HG03432 (cell line): ENCODE data around the gene UBAC2.
"Not testable (repeated sequence)": the region's sequence is repeated elsewhere in the genome, so short reads cannot be mapped to it uniquely, and the experiment has no call there.

ENCODE experiments used
- ATAC-seq: cut with Tn5 transposase; IDR thresholded peaks from one replicate; pipeline ENCODE4 v1.9.1; 2021; ENCODE audit warnings: mild to moderate bottlenecking, moderate library complexity; ENCODE audit not compliant: unreplicated experiment

The UBAC2 gene

GRCh38 chr13:99388334-99388923 is 187.8 kb downstream of the UBAC2 start:
- no peak for ATAC-seq

DNA sequence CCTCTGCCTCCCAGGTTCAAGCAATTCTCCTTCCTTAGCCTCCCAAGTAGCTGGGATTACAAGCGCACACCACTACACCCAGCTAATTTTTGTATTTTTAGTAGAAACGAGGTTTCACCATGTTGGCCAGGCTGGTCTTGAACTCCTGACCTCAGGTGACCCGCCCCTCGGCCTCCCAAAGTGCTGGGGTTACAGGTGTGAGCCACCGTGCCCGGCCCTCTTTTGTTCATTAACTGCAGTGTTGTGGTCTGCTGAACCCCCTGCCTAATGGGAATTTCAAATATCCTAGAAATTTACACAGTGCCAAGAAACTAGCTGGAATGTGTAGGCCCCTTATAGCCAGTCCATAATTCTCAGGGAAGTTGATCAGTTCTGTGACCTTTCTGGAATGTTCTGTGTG is 188.4 kb downstream of the UBAC2 start:
- not testable (repeated sequence) for ATAC-seq

DNA sequence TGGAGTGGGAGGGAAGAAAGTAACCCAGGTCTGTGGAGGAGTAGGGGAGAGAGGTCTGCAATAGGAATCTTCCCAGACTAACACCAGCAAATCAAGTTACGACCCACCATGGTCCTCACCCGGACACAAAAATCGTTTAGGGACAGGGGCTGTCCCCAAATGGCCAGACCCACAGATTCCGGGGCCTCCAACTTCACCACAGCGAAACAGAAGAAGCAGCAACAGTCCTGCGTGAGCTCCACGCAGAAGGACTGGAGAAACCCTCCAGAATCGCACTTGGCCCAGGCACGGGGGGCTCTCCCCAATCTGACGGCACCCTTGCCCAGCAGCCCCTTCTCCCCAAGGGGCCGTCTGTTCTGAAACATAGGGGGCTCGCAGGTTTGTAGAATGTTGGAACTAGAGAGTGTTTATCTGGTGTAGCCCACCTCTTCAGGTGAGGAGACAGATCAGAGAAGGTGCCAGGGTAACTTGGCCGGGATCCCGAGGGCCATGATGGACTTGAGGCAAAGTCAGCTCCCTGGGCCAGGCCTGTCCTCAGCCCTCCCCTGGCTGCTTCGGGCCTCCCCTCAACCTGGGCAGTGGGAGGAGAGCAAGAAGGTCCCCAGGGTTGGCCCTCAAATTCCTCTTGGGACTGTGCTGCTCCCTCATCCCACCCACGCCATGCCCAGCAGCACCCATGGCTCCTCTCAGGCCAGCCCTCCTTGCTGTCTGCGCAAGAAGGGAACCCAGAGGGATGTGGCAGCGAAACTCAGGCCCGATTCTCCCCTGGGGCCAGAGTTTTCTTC is 189.1 kb downstream of the UBAC2 start:
- no peak for ATAC-seq

- no peak for ATAC-seq
These were observed 189.9 kb downstream of the UBAC2 start for GRCh38 chr13:99390601-99391000.

GRCh38 chr13:99391781-99392469 is 191.3 kb downstream of the UBAC2 start:
- no peak for ATAC-seq

GRCh38 chr13:99392470-99393135 is 191.9 kb downstream of the UBAC2 start:
- no peak for ATAC-seq

DNA sequence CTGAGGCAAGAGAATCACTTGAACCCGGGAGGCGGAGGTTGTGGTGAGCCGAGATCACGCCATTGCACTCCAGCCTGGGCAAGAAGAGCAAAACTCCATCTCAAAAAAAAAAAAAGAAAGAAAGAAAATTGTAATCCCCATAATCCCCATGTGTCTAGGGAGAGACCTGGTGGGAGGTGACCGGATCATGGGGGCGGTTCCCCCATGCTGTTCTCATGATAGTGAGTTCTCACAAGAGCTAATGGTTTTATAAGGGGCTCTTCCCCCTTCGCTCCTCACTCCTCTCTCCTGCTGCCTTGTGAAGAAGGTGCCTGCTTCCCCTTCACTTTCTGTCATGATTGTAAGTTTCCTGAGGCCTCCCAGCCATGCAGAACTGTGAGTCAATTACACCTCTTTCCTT is 192.7 kb downstream of the UBAC2 start:
- ATAC-seq: not testable (repeated sequence)

DNA sequence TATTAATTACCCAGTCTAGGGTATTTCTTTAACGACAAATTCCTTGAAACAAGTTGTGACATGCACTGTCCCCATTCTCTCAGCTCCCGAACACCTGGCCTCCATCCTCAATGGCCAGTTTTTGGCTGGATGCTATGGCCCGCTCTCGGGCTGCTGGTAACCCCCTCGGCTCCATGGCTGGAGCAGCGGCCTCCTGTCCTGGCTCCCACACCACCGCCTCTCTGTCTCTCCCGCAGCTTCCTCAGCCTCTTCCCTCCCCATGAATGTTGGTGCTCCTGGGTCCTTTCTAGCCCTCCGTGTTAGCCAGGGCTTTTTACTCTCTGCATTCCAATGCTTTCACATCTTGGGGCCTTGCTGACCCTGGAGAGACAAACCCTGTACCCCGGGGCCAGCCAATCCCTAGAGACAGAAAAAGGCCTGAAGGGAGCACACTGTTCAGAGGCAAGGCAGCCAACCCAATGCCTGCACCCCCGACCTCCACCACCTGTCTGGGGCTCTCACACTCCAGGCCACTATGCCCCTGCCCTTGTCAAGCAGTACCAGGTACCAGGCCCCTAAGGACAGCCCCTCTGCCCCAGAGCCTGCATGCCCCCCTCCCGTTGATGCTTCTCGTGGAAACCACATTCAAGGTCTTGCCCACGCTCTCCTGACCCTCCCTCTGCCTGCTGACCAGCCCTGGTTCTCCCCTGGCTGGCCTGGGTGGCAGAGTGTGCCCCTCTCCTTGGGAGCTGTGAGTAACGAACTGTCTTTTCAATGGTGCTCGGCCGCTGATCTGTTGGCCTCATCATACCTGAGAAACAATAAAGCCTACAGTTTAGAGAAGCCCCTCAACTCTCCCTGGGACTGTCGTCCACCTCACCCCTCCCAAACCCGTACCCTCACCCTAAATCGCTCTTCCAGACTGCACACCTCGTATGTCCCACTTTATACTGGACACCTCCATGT is 193.4 kb downstream of the UBAC2 start:
- ATAC-seq: no peak

DNA sequence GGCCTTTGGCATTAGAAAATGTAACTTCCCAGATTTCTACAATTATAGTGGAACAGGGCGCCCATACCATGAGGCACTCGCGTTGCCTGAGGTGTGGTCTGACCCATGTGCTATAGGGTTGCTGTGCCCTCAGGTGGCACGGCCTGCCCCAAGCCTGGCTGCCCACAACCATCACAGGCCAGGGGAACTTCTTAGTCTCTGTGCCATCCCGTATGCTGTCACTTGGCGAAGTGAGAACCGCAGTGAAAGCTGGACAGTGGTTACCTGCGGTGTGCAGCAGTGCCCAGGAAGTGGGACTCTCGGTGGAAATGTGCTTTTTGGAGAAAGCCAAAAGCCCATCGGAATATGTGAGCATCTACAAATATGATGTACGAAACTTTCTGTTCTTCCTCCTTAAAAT is 194.8 kb downstream of the UBAC2 start:
- ATAC-seq: no peak

- no peak for ATAC-seq
These were observed 195.8 kb downstream of the UBAC2 start for GRCh38 chr13:99396446-99396845.

DNA sequence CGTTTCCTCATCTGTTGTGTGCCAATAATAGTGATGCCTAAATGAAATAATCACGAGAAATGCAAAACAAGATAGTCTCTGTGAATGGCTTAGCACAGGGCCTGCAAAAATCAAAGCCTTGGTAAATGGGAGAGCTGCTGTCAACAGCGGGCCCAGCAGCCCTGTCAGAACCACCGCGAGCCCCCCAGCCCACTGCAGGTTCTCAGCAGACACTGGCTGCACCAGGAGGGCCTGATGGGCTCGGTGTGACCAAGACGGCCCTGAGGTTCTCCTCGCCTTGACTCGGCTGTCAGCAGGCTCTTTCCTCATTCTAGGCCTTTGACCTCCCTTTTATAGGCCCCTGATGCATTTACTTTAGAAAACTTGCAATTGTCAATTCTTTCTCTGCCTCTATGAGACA is 197.4 kb downstream of the UBAC2 start:
- no peak for ATAC-seq

- no peak for ATAC-seq
These were observed 198.4 kb downstream of the UBAC2 start for GRCh38 chr13:99398916-99399622.

DNA sequence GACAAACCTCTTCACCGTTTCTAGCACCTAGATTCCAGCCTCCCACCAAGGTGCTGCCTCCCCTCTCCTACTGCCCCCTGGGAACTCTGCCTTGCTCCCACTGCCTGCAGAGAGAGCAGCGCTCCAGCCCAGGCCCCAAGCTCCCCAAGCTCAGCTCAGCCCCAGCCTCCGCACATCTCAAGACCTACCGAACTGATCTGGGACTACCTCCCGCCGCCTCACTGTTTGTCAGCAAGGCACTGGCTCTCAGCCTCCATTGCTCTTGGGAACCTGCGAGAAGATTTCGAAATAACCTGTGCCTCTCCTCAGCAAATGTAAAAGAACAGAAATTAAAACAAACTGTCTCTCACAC is 198.9 kb downstream of the UBAC2 start:
- no peak for ATAC-seq

- ATAC-seq: no peak
These were observed 202.9 kb downstream of the UBAC2 start for GRCh38 chr13:99403458-99403971.

- no peak for ATAC-seq
These were observed 203.5 kb downstream of the UBAC2 start for GRCh38 chr13:99404005-99404755.

- ATAC-seq: no peak
These were observed 205.3 kb downstream of the UBAC2 start for GRCh38 chr13:99405966-99406365.

DNA sequence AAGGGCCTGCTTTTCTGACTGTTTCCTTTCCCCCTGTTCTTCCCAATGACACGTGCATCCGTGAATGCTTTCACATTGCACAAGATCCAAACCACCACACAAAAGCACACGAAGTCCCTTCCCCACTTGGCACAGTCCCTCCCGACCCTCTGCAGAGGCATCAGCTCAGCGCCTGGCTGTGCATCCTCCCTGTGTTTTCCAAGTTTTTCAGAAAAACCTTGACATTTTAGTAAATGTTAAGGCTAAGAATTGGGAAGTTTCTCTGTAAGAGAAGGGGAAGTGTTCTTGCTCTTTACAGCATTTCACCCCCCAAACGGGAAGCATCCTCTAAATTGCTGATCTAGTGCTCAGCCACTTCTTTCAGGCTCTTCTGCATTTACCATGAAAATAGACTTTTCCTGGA is 206.1 kb downstream of the UBAC2 start:
- ATAC-seq: no peak

DNA sequence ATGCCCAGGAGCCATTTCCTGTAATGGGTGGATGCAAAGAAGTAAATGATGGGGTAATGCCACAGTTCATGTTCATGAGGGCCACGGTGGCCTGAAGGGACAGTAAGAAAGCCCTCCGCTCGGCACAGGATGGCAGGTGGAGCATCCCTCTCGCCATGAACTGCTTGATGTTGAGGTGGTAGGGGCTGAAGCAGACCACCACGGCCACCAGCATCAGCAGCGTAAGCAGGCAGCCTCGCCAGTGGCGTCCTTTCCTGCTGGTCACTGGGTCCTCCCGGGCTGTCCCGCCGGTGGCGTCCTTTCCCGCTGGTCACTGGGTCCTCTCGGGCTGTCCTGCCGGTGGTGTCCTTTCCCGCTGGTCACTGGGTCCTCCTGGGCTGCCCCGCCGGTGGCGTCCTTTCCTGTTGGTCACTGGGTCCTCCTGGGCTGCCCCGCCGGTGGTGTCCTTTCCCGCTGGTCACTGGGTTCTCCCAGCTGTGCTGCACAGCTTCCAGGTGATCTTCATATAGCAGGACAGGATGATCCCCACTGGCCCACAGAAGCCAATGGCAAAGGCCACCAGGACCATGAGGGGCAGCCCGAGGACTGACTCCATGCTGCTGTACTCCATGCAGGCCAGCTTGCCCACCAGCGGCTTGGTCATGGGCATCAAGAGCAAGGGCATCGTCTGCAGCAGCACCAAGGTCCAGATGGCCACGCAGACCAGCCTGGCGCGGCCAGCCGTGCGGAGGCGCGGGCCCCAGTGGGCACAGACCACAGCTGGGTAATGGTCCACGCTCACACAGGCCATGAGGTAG is 207.4 kb downstream of the UBAC2 start:
- no peak for ATAC-seq
